ENCODE data around the gene ELK4. TPM values are rescaled to one million over a fixed set of nuclear protein-coding genes. Genes with fewer than 3 reads are reported as not detected.

The ELK4 gene
- total RNA-seq, 1 donor from 2014 or later = 23.0 TPM

- DNase-seq = no peak
Measured at GRCh38 chr1:205595435-205595834, 36.4 kb downstream of the ELK4 start.

DNA sequence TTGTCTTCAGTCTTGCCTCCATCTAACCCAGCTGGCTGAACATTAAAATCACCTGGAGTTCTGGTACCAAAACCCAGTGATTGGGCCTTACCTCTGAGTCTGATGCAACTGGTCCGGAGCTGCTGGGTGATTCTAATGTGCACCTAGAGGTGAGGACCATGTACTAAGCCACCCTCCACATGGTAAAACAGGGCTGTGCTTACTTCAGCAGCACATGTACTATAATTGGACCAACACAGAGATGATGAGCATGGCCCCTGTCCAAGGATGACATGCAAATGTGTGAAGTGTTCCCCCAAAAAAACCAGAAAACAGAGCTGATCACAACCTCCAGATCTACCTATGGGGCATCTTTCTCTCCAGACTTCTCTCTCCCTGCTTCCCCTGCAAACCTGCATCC is 37.0 kb downstream of the ELK4 start:
- no peak for DNase-seq

- no peak for DNase-seq
Measured at GRCh38 chr1:205593967-205594366, 37.8 kb downstream of the ELK4 start.

GRCh38 chr1:205593532-205593931 is 38.3 kb downstream of the ELK4 start:
- no peak for DNase-seq

- no peak for DNase-seq
Measured at GRCh38 chr1:205592443-205593003, 39.3 kb downstream of the ELK4 start.

GRCh38 chr1:205591522-205592351 is 40.1 kb downstream of the ELK4 start:
- DNase-seq = peak; percentile 92

DNA sequence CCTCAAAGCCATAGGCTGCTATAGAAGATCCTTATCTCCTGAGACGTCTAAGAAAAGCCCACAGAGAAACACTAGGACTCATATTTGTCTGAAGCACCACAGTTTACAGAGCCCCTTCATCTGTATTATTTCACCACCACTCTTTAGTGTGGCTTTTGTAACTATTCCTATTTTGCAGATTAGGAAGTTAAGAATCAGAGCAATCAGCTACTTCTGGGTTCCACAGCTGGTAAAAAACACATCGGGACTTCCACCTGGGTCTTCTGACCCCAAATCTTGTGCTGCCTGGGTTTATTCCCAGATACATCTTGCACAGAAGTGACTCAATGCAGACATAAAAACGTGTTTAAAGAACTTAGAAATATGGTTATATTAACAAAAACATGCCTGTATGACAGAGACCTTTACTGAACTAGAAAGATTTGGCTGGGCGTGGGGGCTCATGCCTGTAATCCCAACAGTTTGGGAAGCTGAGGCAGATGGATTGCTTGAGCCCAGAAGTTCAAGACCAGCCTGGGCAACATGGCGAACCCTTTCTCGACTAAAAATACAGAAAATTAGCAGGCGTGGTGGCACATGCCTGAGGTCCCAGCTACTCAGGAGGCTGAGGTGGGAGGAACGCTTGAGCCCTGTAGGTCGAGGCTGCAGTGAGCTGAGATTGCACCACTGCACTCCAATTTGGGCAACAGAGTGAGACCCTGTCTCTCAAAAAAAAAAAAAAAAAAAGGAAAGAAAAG is 40.9 kb downstream of the ELK4 start:
- DNase-seq = no peak

GRCh38 chr1:205590457-205590768 is 41.4 kb downstream of the ELK4 start:
- DNase-seq = no peak

GRCh38 chr1:205589618-205590456 is 42.0 kb downstream of the ELK4 start:
- DNase-seq = no peak

DNA sequence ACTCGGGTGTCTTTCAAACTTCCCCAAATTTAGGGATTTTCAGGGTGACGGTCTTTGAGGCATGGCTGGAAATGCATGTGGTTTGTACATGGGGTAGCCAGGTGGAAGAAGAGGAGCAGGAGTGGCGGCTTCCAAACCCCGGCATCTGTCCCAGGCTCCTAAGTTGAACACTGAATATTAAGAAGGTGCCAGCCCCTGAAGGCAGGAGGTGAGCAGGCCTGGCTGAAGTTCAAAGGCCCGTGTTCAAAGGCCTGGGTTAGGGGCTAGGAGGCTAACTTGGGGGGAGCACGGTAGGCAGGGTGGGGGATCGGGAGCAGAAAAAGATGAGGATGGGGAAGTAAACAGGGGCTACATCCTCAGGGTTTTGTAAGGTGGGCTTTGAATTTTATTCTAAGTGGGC is 42.8 kb downstream of the ELK4 start:
- DNase-seq = no peak

DNA sequence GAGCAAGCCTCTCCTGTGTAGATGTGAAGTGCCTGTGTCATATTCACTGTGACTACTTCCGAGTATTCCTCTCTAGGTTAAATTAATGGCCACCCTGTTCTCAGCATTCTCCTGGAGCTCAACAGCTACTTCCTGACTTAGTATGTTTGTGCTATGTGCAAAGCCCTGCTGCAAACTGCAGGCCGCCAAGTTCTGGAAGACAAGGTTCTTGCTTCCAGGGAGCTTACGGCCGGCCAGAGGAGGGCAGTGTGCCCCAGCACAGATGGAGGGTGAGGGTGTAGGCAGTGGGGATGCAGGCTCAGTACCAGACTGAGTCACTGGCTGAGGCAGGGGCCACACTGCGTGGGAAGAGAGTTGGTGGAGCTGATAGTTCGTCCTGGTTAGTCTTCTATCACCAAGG is 43.2 kb downstream of the ELK4 start:
- DNase-seq = peak; percentile 43

GRCh38 chr1:205587581-205587980 is 44.2 kb downstream of the ELK4 start:
- no peak for DNase-seq

DNA sequence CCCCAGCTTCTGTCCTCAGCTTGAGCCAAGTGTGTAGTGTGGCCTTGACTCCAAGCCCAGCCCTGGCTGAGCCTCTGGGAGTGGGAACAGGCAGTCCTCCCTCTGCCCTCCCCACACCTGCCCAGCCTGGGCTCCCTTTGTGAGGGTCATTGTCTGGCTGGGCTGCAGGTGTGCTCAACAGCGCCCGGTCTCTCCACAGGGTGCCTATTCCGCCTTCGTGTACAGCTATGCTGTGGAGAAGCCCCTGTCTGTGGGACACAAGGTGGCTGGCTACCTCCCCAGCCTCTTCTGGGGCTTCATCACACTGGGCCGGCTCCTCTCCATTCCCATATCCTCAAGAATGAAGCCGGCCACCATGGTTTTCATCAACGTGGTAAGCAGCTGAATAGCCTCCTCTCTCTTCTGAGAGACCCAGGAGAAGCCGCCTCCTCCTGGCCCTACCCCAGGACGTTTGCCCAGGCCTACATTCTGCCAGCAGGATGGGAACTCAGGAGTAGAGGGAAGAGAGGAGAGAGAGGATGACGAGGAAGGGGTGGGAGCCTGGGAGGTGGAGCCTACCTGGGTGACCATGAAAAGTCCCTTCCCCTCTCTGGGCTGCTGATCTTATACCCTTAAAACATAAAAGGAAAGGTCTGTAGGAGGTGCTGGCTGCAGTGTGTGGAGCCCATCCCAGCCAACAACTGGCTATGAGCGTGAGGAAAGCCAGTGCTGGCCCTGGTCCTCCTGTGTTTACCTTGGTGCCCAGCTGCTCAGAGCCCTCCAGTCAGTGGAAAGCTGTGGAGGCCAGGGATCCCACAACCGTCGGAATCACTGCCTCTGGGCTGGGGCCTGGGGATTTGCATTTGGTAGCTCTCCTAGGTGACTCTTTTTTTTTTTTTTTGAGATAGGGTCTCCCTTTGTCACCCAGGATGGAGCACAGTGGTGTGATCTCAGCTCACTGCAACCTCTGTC is 45.7 kb downstream of the ELK4 start:
- DNase-seq = no peak

- DNase-seq = no peak
Measured at GRCh38 chr1:205585169-205585834, 46.5 kb downstream of the ELK4 start.

DNA sequence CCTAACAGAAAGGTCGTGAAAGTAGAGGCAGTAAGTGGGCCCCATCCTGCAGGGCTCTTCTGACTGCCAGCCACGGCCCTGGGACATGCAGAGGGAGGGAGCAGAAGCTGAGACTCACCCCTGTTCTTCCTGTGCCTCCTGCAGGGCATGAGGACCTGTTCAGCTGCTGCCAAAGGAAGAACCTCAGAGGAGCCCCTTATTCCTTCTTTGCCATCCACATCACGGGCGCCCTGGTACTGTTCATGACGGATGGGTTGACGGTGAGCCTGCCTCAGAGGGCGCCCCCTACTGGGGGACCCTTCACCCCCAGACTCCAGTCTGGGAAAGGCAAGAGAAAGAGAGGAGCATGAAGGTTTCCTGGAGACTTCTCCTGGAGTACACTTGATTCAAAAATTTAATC is 47.1 kb downstream of the ELK4 start:
- no peak for DNase-seq

GRCh38 chr1:205583461-205584130 is 48.2 kb downstream of the ELK4 start:
- no peak for DNase-seq

- peak; percentile 66 for DNase-seq
Measured at GRCh38 chr1:205582471-205583291, 49.1 kb downstream of the ELK4 start.

DNA sequence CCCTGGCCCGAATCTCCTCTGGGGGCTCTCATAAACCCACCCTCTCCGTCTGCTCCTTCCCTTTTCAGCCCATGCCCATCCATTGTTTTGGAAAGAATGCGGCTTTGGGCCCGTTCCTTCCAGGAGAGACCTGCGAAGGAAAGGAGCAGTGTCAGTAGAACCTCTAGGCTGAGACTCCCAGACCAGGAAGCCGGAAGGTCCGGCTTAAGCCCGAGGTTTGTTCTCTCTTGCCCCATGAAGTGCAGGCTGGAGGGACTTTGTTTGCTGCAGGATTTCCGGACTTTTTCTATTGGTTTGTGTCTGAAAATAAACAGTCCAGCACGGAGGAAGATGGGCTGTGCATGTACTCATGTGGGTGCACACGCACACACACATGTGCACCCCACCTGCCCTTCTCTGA is 49.8 kb downstream of the ELK4 start:
- no peak for DNase-seq

GRCh38 chr1:205581321-205581980 is 50.4 kb downstream of the ELK4 start:
- no peak for DNase-seq
